GM18505 (cell line): ENCODE measurements around the gene CYP2W1.
"Not testable (repeated sequence)": the region's sequence is repeated elsewhere in the genome, so short reads cannot be mapped to it uniquely, and the experiment has no call there.

Experiments
- ATAC-seq: cut with Tn5 transposase; IDR thresholded peaks from one replicate; pipeline ENCODE4 v1.9.1; 2021; ENCODE audit not compliant: unreplicated experiment
- POLR2A ChIP-seq: IDR thresholded peaks from 4 replicates; pipeline ENCODE4 v1.6.1; 2011; ENCODE audit warnings: borderline replicate concordance; ENCODE audit not compliant: insufficient read depth, insufficient read length; ENCODE audit errors: extremely low read depth

The CYP2W1 gene

GRCh38 chr7:996079-996872 is 13.3 kb downstream of the CYP2W1 start:
- no peak for TF ChIP-seq POLR2A
- no peak for ATAC-seq

- ATAC-seq = no peak
- no peak for TF ChIP-seq POLR2A
These were observed 14.7 kb downstream of the CYP2W1 start for GRCh38 chr7:997404-998395.

- ATAC-seq = no peak
These were observed 16.3 kb downstream of the CYP2W1 start for GRCh38 chr7:999149-999879.

GRCh38 chr7:999941-1000935 is 17.3 kb downstream of the CYP2W1 start:
- TF ChIP-seq POLR2A = no peak
- ATAC-seq = no peak

More at GRCh38 chr7:999149-999879, 16.3 kb downstream of the CYP2W1 start:
- TF ChIP-seq POLR2A = no peak

- ATAC-seq = not testable (repeated sequence)
These were observed 18.2 kb downstream of the CYP2W1 start for GRCh38 chr7:1001069-1001770.

GRCh38 chr7:1002026-1002425 is 19.0 kb downstream of the CYP2W1 start:
- ATAC-seq = not testable (repeated sequence)

- ATAC-seq = not testable (repeated sequence)
These were observed 19.5 kb downstream of the CYP2W1 start for GRCh38 chr7:1002445-1002844.

- ATAC-seq = no peak
These were observed 21.3 kb downstream of the CYP2W1 start for GRCh38 chr7:1004018-1004852.

GRCh38 chr7:1005303-1005702 is 22.3 kb downstream of the CYP2W1 start:
- no peak for TF ChIP-seq POLR2A
- ATAC-seq = no peak

More at GRCh38 chr7:1004018-1004852, 21.3 kb downstream of the CYP2W1 start:
- no peak for TF ChIP-seq POLR2A

- TF ChIP-seq POLR2A = no peak
- ATAC-seq = no peak
These were observed 24.9 kb downstream of the CYP2W1 start for GRCh38 chr7:1007901-1008300.

GRCh38 chr7:1008733-1009363 is 25.9 kb downstream of the CYP2W1 start:
- TF ChIP-seq POLR2A = no peak
- no peak for ATAC-seq
